ENCODE data around the gene RRAS.

RRAS gene

DNA sequence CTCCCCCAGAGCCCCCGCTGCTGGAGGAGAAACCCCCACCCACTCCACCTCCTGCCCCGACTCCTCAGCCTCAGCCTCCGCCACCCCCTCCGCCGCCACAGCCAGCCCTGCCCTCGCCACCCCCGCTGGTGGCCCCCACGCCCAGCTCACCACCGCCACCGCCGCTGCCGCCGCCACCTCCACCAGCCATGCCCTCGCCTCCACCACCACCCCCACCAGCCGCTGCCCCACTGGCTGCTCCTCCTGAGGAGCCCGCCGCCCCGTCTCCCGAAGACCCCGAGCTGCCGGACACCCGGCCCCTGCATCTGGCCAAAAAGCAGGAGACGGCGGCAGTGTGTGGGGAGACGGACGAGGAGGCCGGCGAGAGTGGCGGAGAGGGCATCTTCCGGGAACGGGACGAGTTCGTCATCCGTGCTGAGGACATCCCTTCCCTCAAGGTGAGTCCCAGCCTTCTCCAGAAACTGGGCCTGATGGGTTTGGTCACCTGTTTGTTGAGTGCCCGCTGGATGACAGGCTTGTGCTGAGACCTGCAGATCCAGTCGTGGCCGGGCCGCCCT, 38.4 kb downstream of the RRAS start:
- TF ChIP-seq EZH2phosphoT487 (IDR thresholded peaks at IDR 0.05; ENCODE audit: low read depth) (no peak), CTCF (IDR thresholded peaks at IDR 0.05; ENCODE audit: low read depth, low read length) (no peak)
- Histone ChIP-seq H3K9ac (ENCODE audit: low read length) (no peak overlapping the region), H2AFZ (ENCODE audit: low read depth, low read length) (no peak overlapping the region), H3K4me1 (ENCODE audit: low read length) (no peaks in the 10 kb centered on the region), H3K9me3 (ENCODE audit: insufficient read depth, low read length) (no peaks in the 10 kb centered on the region), H4K20me1 (ENCODE audit: insufficient read depth, low read length) (peaks cover 23% of the 10 kb centered on the region), H3K4me2 (ENCODE audit: low read length) (no peak overlapping the region), H3K36me3 (replicated peaks; ENCODE audit: low read depth, low read length) (peaks cover 55% of the 10 kb centered on the region), H3K27ac (ENCODE audit: low read length) (no peak overlapping the region), H3K27me3 (ENCODE audit: low read depth, low read length) (no peaks in the 10 kb centered on the region), H3K79me2 (ENCODE audit: low read length) (peaks cover 48% of the 10 kb centered on the region), H3K4me3 (ENCODE audit: low read length) (no peak overlapping the region)

DNA sequence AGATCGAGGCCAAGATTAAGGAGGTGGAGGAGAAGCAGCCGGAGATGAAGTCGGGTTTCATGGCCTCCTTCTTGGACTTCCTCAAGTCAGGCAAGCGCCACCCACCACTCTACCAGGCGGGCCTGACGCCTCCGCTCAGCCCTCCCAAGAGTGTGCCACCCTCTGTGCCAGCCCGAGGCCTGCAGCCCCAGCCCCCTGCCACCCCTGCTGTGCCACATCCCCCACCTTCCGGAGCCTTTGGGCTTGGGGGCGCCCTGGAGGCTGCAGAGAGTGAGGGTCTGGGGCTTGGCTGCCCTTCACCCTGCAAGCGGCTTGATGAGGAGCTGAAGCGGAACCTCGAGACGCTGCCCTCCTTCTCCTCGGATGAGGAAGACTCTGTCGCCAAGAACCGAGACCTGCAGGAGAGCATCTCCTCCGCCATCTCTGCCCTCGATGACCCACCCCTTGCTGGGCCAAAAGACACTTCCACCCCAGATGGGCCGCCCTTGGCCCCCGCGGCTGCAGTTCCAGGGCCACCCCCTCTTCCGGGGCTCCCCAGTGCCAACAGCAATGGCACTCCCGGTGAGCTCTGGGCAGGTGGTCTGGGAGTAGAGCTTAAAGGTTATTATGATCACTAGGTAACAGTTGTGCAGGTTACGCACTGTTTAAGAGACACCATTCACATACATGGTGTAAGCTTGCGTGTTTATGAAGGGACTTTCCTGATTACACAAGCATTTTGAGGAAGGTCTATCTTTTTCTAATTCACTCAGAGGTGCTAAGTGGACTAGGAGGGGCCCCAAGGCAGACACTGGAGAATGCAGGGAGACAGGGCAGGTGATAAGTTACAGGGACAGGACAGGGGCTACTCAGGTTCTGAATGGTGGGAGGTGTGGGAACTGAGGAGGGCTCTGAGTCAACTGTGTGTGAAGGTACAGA, 40.3 kb downstream of the RRAS start:
- Histone ChIP-seq H3K4me3 (ENCODE audit: low read length) (no peak overlapping the region), H3K4me2 (ENCODE audit: low read length) (no peak overlapping the region), H4K20me1 (ENCODE audit: insufficient read depth, low read length) (peaks cover 19% of the 10 kb centered on the region), H3K36me3 (replicated peaks; ENCODE audit: low read depth, low read length) (peaks cover 55% of the 10 kb centered on the region), H3K9me3 (ENCODE audit: insufficient read depth, low read length) (no peaks in the 10 kb centered on the region), H3K27me3 (ENCODE audit: low read depth, low read length) (no peaks in the 10 kb centered on the region), H3K27ac (ENCODE audit: low read length) (no peak overlapping the region), H3K79me2 (ENCODE audit: low read length) (peaks cover 38% of the 10 kb centered on the region), H3K4me1 (ENCODE audit: low read length) (no peaks in the 10 kb centered on the region), H3K9ac (ENCODE audit: low read length) (no peak overlapping the region), H2AFZ (ENCODE audit: low read depth, low read length) (no peak overlapping the region)
- TF ChIP-seq CTCF (IDR thresholded peaks at IDR 0.05; ENCODE audit: low read depth, low read length) (no peak), EZH2phosphoT487 (IDR thresholded peaks at IDR 0.05; ENCODE audit: low read depth) (no peak)

DNA sequence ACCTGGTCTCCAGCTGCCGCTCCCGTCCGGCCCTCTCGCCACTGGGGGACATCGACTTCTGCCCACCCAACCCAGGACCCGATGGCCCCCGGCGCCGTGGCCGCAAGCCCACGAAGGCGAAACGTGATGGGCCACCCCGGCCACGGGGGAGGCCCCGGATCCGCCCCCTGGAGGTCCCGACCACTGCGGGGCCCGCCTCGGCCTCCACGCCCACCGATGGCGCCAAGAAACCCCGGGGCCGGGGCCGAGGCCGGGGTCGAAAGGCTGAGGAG, 42.3 kb downstream of the RRAS start:
- Histone ChIP-seq H2AFZ (ENCODE audit: low read depth, low read length) (no peak overlapping the region), H3K27me3 (ENCODE audit: low read depth, low read length) (no peaks in the 10 kb centered on the region), H3K36me3 (replicated peaks; ENCODE audit: low read depth, low read length) (peaks cover 59% of the 10 kb centered on the region), H4K20me1 (ENCODE audit: insufficient read depth, low read length) (peaks cover 25% of the 10 kb centered on the region), H3K4me3 (ENCODE audit: low read length) (no peak overlapping the region), H3K4me2 (ENCODE audit: low read length) (no peak overlapping the region), H3K4me1 (ENCODE audit: low read length) (peaks cover 6% of the 10 kb centered on the region), H3K27ac (ENCODE audit: low read length) (no peak overlapping the region), H3K9ac (ENCODE audit: low read length) (no peak overlapping the region), H3K79me2 (ENCODE audit: low read length) (peaks cover 43% of the 10 kb centered on the region), H3K9me3 (ENCODE audit: insufficient read depth, low read length) (no peaks in the 10 kb centered on the region)
- TF ChIP-seq EZH2phosphoT487 (IDR thresholded peaks at IDR 0.05; ENCODE audit: low read depth), result no peak
- TF ChIP-seq CTCF (IDR thresholded peaks at IDR 0.05; ENCODE audit: low read depth, low read length), result no peak

- no peak overlapping the region for H3K27ac ChIP-seq (ENCODE audit: low read length)
- no peak overlapping the region for H2AFZ ChIP-seq (ENCODE audit: low read depth, low read length)
- peaks cover 6% of the 10 kb centered on the region for H3K4me1 ChIP-seq (ENCODE audit: low read length)
- no peak overlapping the region for H3K4me3 ChIP-seq (ENCODE audit: low read length)
- peaks cover 43% of the 10 kb centered on the region for H3K79me2 ChIP-seq (ENCODE audit: low read length)
- TF ChIP-seq EZH2phosphoT487 (IDR thresholded peaks at IDR 0.05; ENCODE audit: low read depth) (no peak), CTCF (IDR thresholded peaks at IDR 0.05; ENCODE audit: low read depth, low read length) (no peak)
- peaks cover 22% of the 10 kb centered on the region for H4K20me1 ChIP-seq (ENCODE audit: insufficient read depth, low read length)
- no peaks in the 10 kb centered on the region for H3K27me3 ChIP-seq (ENCODE audit: low read depth, low read length)
- H3K9me3 ChIP-seq (ENCODE audit: insufficient read depth, low read length), result no peaks in the 10 kb centered on the region
- H3K9ac ChIP-seq (ENCODE audit: low read length), result no peak overlapping the region
- peaks cover 54% of the 10 kb centered on the region for H3K36me3 ChIP-seq (replicated peaks; ENCODE audit: low read depth, low read length)
- H3K4me2 ChIP-seq (ENCODE audit: low read length), result no peak overlapping the region
These were observed 42.8 kb downstream of the RRAS start for GRCh38 chr19:49596954-49597702.
